GM12873 (cell line): ENCODE results near the gene CTIF.
A peak's percentile ranks its signal among the peaks of the same experiment; 100 is the strongest.

Experiments used
- CTCF ChIP-seq: IDR thresholded peaks from 2 replicates; pipeline ENCODE4 v1.5.1; 2012; ENCODE audit warnings: low read depth, mild to moderate bottlenecking, moderate library complexity, low read length, control low read depth; ENCODE audit not compliant: insufficient read depth; ENCODE audit errors: missing control alignments

The CTIF gene

GRCh38 chr18:48673456-48673852 lies 134.6 kb downstream of the CTIF start:
- TF ChIP-seq CTCF = no peak

GRCh38 chr18:48673853-48674721 lies 135.3 kb downstream of the CTIF start:
- no peak for TF ChIP-seq CTCF

- TF ChIP-seq CTCF = no peak
These were observed 136.0 kb downstream of the CTIF start for GRCh38 chr18:48674758-48675351.

- TF ChIP-seq CTCF = peak; percentile 99
These were observed 136.5 kb downstream of the CTIF start for GRCh38 chr18:48675352-48675761.

GRCh38 chr18:48675912-48676311 lies 137.1 kb downstream of the CTIF start:
- no peak for TF ChIP-seq CTCF

GRCh38 chr18:48676346-48676745 lies 137.5 kb downstream of the CTIF start:
- TF ChIP-seq CTCF = no peak

GRCh38 chr18:48676756-48677368 lies 138.0 kb downstream of the CTIF start:
- TF ChIP-seq CTCF = peak; percentile 86
